ENCODE data around the gene SLC38A9.

- TF ChIP-seq CTCF (IDR thresholded peaks at IDR 0.05) = no peak
- TF ChIP-seq EZH2 (IDR thresholded peaks at IDR 0.05; ENCODE audit: borderline replicate concordance, insufficient read depth, low read depth, low read length, poor library complexity, severe bottlenecking) = no peak
Measured at GRCh38 chr5:55620009-55620765, 91.9 kb downstream of the SLC38A9 start.

All from B cell (primary cell).